Adrenal gland (tissue), 5 donors: Measurements from ENCODE around the gene GPR153.

Experiments
- POLR2A ChIP-seq, 2 donors: fragments of 450-650 bp; IDR thresholded peaks; one replicate each; pipeline ENCODE4 v1.6.1; 2017; ENCODE audit warnings: antibody characterized with exemption in 2 of 2, mild to moderate bottlenecking in 2 of 2, moderate library complexity in 1 of 2
- TF ChIP-seq, protein P1 (sequence below), 6 experiments: fragments of 450-650 bp in 4 of 6; fragments of 200-600 bp in 2 of 6; sonication (generic) in 1 of 6; IDR thresholded peaks; 1 replicate in 5 of 6; 2 replicates in 1 of 6; pipeline versions ENCODE4 v1.5.1 to v1.8.0; 2016 to 2021; ENCODE audit warnings: antibody characterized with exemption in 6 of 6, mild to moderate bottlenecking in 2 of 6, moderate library complexity in 1 of 6
- donor health status: DM: no; HTN: no; CAD: no.

DNA sequence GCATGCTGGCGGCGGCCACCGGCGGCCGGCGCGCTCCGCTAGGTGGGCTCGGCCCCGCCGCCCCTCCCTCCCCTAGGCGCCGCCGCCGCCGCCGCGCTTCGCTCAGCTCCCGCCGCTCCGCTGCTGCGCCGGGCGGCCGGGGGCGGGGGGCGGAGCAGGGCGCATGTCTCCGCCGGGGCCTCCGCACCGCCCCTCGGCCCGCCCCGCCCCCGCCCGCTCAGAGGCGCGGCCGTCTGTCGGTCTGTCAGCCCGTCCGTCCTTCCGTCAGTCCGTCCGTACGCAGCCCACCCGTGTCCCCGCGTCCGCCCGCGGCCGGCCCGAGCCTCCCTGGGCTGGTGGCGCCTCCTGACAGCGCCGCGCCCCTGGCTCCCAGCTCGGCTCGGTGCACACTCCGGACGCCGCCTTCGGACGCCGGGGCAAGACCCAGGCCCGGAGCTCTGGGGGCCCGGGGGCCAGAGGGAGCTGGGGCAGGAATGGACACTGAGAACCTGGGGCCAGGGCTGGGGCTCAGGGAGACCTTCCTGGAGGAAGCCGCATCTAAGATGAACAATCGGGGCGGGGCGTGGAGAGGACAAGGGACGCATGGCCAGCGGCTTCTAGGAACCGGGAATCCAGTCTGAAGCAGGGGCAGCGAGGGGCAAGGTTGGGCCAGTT, at the start of gene GPR153:
- TF ChIP-seq POLR2A (IDR thresholded peaks at IDR 0.05): no peak
- TF ChIP-seq, protein P1, sequence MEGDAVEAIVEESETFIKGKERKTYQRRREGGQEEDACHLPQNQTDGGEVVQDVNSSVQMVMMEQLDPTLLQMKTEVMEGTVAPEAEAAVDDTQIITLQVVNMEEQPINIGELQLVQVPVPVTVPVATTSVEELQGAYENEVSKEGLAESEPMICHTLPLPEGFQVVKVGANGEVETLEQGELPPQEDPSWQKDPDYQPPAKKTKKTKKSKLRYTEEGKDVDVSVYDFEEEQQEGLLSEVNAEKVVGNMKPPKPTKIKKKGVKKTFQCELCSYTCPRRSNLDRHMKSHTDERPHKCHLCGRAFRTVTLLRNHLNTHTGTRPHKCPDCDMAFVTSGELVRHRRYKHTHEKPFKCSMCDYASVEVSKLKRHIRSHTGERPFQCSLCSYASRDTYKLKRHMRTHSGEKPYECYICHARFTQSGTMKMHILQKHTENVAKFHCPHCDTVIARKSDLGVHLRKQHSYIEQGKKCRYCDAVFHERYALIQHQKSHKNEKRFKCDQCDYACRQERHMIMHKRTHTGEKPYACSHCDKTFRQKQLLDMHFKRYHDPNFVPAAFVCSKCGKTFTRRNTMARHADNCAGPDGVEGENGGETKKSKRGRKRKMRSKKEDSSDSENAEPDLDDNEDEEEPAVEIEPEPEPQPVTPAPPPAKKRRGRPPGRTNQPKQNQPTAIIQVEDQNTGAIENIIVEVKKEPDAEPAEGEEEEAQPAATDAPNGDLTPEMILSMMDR (IDR thresholded peaks at IDR 0.05): no peak
